ENCODE data around the gene FA2H. TPM values are rescaled to one million over a fixed set of nuclear protein-coding genes. Genes with fewer than 3 reads are reported as not detected.

FA2H gene
- total and polyA plus RNA-seq, 2 experiments from 2014 or later = 5.7 to 6.3 TPM

- TF ChIP-seq, protein P1, sequence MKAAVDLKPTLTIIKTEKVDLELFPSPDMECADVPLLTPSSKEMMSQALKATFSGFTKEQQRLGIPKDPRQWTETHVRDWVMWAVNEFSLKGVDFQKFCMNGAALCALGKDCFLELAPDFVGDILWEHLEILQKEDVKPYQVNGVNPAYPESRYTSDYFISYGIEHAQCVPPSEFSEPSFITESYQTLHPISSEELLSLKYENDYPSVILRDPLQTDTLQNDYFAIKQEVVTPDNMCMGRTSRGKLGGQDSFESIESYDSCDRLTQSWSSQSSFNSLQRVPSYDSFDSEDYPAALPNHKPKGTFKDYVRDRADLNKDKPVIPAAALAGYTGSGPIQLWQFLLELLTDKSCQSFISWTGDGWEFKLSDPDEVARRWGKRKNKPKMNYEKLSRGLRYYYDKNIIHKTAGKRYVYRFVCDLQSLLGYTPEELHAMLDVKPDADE (IDR thresholded peaks at IDR 0.05) = no peak
- TF ChIP-seq, protein P2, sequence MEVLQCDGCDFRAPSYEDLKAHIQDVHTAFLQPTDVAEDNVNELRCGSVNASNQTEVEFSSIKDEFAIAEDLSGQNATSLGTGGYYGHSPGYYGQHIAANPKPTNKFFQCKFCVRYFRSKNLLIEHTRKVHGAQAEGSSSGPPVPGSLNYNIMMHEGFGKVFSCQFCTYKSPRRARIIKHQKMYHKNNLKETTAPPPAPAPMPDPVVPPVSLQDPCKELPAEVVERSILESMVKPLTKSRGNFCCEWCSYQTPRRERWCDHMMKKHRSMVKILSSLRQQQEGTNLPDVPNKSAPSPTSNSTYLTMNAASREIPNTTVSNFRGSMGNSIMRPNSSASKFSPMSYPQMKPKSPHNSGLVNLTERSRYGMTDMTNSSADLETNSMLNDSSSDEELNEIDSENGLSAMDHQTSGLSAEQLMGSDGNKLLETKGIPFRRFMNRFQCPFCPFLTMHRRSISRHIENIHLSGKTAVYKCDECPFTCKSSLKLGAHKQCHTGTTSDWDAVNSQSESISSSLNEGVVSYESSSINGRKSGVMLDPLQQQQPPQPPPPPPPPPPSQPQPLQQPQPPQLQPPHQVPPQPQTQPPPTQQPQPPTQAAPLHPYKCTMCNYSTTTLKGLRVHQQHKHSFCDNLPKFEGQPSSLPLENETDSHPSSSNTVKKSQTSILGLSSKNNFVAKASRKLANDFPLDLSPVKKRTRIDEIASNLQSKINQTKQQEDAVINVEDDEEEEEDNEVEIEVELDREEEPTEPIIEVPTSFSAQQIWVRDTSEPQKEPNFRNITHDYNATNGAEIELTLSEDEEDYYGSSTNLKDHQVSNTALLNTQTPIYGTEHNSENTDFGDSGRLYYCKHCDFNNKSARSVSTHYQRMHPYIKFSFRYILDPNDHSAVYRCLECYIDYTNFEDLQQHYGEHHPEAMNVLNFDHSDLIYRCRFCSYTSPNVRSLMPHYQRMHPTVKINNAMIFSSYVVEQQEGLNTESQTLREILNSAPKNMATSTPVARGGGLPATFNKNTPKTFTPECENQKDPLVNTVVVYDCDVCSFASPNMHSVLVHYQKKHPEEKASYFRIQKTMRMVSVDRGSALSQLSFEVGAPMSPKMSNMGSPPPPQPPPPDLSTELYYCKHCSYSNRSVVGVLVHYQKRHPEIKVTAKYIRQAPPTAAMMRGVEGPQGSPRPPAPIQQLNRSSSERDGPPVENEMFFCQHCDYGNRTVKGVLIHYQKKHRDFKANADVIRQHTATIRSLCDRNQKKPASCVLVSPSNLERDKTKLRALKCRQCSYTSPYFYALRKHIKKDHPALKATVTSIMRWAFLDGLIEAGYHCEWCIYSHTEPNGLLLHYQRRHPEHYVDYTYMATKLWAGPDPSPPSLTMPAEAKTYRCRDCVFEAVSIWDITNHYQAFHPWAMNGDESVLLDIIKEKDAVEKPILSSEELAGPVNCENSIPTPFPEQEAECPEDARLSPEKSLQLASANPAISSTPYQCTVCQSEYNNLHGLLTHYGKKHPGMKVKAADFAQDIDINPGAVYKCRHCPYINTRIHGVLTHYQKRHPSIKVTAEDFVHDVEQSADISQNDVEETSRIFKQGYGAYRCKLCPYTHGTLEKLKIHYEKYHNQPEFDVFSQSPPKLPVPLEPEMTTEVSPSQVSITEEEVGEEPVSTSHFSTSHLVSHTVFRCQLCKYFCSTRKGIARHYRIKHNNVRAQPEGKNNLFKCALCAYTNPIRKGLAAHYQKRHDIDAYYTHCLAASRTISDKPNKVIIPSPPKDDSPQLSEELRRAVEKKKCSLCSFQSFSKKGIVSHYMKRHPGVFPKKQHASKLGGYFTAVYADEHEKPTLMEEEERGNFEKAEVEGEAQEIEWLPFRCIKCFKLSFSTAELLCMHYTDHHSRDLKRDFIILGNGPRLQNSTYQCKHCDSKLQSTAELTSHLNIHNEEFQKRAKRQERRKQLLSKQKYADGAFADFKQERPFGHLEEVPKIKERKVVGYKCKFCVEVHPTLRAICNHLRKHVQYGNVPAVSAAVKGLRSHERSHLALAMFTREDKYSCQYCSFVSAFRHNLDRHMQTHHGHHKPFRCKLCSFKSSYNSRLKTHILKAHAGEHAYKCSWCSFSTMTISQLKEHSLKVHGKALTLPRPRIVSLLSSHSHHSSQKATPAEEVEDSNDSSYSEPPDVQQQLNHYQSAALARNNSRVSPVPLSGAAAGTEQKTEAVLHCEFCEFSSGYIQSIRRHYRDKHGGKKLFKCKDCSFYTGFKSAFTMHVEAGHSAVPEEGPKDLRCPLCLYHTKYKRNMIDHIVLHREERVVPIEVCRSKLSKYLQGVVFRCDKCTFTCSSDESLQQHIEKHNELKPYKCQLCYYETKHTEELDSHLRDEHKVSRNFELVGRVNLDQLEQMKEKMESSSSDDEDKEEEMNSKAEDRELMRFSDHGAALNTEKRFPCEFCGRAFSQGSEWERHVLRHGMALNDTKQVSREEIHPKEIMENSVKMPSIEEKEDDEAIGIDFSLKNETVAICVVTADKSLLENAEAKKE (CRISPR knock-in tag; IDR thresholded peaks at IDR 0.05) = no peak
These were observed 33.8 kb downstream of the FA2H start (continued) for GRCh38 chr16:74740795-74741304.

GRCh38 chr16:74739275-74739674 lies 35.3 kb downstream of the FA2H start:
- H3K4me3 ChIP-seq = no peak overlapping the region
- ATAC-seq = no peak
- TF ChIP-seq ZNF114 (CRISPR knock-in tag; IDR thresholded peaks at IDR 0.05) (no peak), JUNB (IDR thresholded peaks at IDR 0.05; ENCODE audit: unreplicated experiment) (no peak), STAT1 (IDR thresholded peaks at IDR 0.05; ENCODE audit: unreplicated experiment) (no peak), EZH2 (IDR thresholded peaks at IDR 0.05; ENCODE audit: low read depth, unreplicated experiment) (no peak), ZNF331 (CRISPR knock-in tag; IDR thresholded peaks at IDR 0.05; ENCODE audit: low read depth) (no peak), CREB1 (CRISPR knock-in tag; IDR thresholded peaks at IDR 0.05; ENCODE audit: low read depth) (no peak), EZH2phosphoT487 (IDR thresholded peaks at IDR 0.05; ENCODE audit: unreplicated experiment) (no peak)
- TF ChIP-seq, protein P3, sequence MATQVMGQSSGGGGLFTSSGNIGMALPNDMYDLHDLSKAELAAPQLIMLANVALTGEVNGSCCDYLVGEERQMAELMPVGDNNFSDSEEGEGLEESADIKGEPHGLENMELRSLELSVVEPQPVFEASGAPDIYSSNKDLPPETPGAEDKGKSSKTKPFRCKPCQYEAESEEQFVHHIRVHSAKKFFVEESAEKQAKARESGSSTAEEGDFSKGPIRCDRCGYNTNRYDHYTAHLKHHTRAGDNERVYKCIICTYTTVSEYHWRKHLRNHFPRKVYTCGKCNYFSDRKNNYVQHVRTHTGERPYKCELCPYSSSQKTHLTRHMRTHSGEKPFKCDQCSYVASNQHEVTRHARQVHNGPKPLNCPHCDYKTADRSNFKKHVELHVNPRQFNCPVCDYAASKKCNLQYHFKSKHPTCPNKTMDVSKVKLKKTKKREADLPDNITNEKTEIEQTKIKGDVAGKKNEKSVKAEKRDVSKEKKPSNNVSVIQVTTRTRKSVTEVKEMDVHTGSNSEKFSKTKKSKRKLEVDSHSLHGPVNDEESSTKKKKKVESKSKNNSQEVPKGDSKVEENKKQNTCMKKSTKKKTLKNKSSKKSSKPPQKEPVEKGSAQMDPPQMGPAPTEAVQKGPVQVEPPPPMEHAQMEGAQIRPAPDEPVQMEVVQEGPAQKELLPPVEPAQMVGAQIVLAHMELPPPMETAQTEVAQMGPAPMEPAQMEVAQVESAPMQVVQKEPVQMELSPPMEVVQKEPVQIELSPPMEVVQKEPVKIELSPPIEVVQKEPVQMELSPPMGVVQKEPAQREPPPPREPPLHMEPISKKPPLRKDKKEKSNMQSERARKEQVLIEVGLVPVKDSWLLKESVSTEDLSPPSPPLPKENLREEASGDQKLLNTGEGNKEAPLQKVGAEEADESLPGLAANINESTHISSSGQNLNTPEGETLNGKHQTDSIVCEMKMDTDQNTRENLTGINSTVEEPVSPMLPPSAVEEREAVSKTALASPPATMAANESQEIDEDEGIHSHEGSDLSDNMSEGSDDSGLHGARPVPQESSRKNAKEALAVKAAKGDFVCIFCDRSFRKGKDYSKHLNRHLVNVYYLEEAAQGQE (IDR thresholded peaks at IDR 0.05; ENCODE audit: unreplicated experiment) = no peak
- TF ChIP-seq, protein P1 (IDR thresholded peaks at IDR 0.05) = no peak
- TF ChIP-seq, protein P4, sequence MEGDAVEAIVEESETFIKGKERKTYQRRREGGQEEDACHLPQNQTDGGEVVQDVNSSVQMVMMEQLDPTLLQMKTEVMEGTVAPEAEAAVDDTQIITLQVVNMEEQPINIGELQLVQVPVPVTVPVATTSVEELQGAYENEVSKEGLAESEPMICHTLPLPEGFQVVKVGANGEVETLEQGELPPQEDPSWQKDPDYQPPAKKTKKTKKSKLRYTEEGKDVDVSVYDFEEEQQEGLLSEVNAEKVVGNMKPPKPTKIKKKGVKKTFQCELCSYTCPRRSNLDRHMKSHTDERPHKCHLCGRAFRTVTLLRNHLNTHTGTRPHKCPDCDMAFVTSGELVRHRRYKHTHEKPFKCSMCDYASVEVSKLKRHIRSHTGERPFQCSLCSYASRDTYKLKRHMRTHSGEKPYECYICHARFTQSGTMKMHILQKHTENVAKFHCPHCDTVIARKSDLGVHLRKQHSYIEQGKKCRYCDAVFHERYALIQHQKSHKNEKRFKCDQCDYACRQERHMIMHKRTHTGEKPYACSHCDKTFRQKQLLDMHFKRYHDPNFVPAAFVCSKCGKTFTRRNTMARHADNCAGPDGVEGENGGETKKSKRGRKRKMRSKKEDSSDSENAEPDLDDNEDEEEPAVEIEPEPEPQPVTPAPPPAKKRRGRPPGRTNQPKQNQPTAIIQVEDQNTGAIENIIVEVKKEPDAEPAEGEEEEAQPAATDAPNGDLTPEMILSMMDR (conservative IDR thresholded peaks at IDR 0.05; ENCODE audit: low read depth in 2 of 2) = no peak

More at GRCh38 chr16:74739275-74739674, 35.3 kb downstream of the FA2H start:
- Histone ChIP-seq H4K20me1 (replicated peaks; ENCODE audit: insufficient read depth) (no peaks in the 10 kb centered on the region), H3K27ac (ENCODE audit: low read depth) (no peak overlapping the region), H3K27me3 (ENCODE audit: insufficient read depth) (no peaks in the 10 kb centered on the region), H2AFZ (no peak overlapping the region), H3K36me3 (ENCODE audit: insufficient read depth) (no peaks in the 10 kb centered on the region; the same call in 1 of the 2 replicates), H3K79me2 (replicated peaks; ENCODE audit: insufficient read depth) (no peaks in the 10 kb centered on the region), H3K9me2 (ENCODE audit: insufficient read depth) (no peaks in the 10 kb centered on the region), H3K4me1 (ENCODE audit: insufficient read depth) (peaks cover 24% of the 10 kb centered on the region), H3F3A (replicated peaks; ENCODE audit: low read depth) (no peaks in the 10 kb centered on the region), H3K4me2 (no peak overlapping the region)
- Mint-ChIP-seq H3K4me1 (peaks cover 43% of the 10 kb centered on the region), H3K9me3 (no peaks in the 10 kb centered on the region; the same call in 2 of the 3 replicates), H3K36me3 (ENCODE audit: low read depth) (no peaks in the 10 kb centered on the region), H3K4me3 (no peak overlapping the region), H3K27me3 (ENCODE audit: insufficient read depth, low read depth, poor library complexity) (peaks cover 16% of the 10 kb centered on the region), H3K27ac (no peak overlapping the region)
- no peak for DNase-seq (ENCODE audit: low spot score)

All from GM23338 (cell line).